ENCODE measurements around the gene MUC5B.

GRCh38 chr11:1176224-1177019 lies 46.4 kb upstream of the MUC5B start:
- no peak for TF ChIP-seq CTCF (IDR thresholded peaks at IDR 0.05; ENCODE audit: extremely low read depth in 1 of 2, insufficient read depth in 1 of 2, low read depth in 1 of 2, low read length in 2 of 2)
- no peak for TF ChIP-seq POLR2A (IDR thresholded peaks at IDR 0.05; ENCODE audit: low read depth, low read length)
- no peak for TF ChIP-seq POLR2AphosphoS5 (IDR thresholded peaks at IDR 0.05; ENCODE audit: insufficient read depth, low read depth, low read length)
- no peak for TF ChIP-seq MAX (IDR thresholded peaks at IDR 0.05; ENCODE audit: insufficient read depth, insufficient read length)
- TF ChIP-seq EZH2 (IDR thresholded peaks at IDR 0.05; ENCODE audit: borderline replicate concordance, low read depth, low read length, severe bottlenecking), result no peak
- no peak for TF ChIP-seq MYC (IDR thresholded peaks at IDR 0.05; ENCODE audit: low read depth, low read length)
- TF ChIP-seq JUN (IDR thresholded peaks at IDR 0.05; ENCODE audit: borderline replicate concordance, insufficient read depth, insufficient read length, low read depth), result no peak

All from endothelial cell of umbilical vein (primary cell).